Glutamatergic neuron (in vitro differentiated cells): ENCODE data around the gene MYO15B. TPM values are rescaled to one million over a fixed set of nuclear protein-coding genes. Genes with fewer than 3 reads are reported as not detected.

Experiments used
- DNase-seq: peaks from one replicate; pipeline ENCODE4 v3.0.0; 2022
- H3K27ac Mint-ChIP-seq: one replicate; pipeline ENCODE4 v1.8.0; 2020; ENCODE audit warnings: mild to moderate bottlenecking, mixed read lengths, inconsistent platforms; ENCODE audit not compliant: unreplicated experiment
- H3K27me3 Mint-ChIP-seq: one replicate; pipeline ENCODE4 v1.8.0; 2020; ENCODE audit warnings: mild to moderate bottlenecking, moderate library complexity, mixed read lengths, inconsistent platforms; ENCODE audit not compliant: unreplicated experiment
- H3K36me3 Mint-ChIP-seq: one replicate; pipeline ENCODE4 v1.8.0; 2020; ENCODE audit warnings: mild to moderate bottlenecking, mixed read lengths, inconsistent platforms; ENCODE audit not compliant: unreplicated experiment
- H3K4me1 Mint-ChIP-seq: one replicate; pipeline ENCODE4 v1.8.0; 2020; ENCODE audit warnings: mild to moderate bottlenecking, low read depth, mixed read lengths, inconsistent platforms; ENCODE audit not compliant: unreplicated experiment
- H3K4me3 Mint-ChIP-seq: one replicate; pipeline ENCODE4 v1.8.0; 2020; ENCODE audit warnings: mild to moderate bottlenecking, mixed read lengths, inconsistent platforms; ENCODE audit not compliant: unreplicated experiment
- H3K9me3 Mint-ChIP-seq: one replicate; pipeline ENCODE4 v1.8.0; 2020; ENCODE audit warnings: mild to moderate bottlenecking, moderate library complexity, mixed read lengths, inconsistent platforms; ENCODE audit not compliant: unreplicated experiment
- CTCF ChIP-seq: fragments of 200-600 bp; sonication (generic); IDR thresholded peaks from one replicate; pipeline ENCODE4 v1.5.0; 2021; ENCODE audit not compliant: partially characterized antibody, unreplicated experiment
- total RNA-seq: library from RNA; stranded (reverse); fragmentation: NEBNext Ultra II Directional; extraction: Animal tissue kit (Norgen Biotek cat#: 25700); gene quantifications from one replicate; pipeline ENCODE4 v1.2.1, GENCODE V29; 2021; ENCODE audit not compliant: unreplicated experiment

The MYO15B gene
- total RNA-seq, 1 donor from 2014 or later: 82.6 TPM

- TF ChIP-seq CTCF: no peak
- H3K27me3 Mint-ChIP-seq: peaks cover 9% of the 10 kb centered on the region
- H3K9me3 Mint-ChIP-seq: peaks cover 5% of the 10 kb centered on the region
- no peak overlapping the region for H3K27ac Mint-ChIP-seq
- no peak for DNase-seq
- H3K4me1 Mint-ChIP-seq: no peaks in the 10 kb centered on the region
- H3K4me3 Mint-ChIP-seq: no peak overlapping the region
- no peaks in the 10 kb centered on the region for H3K36me3 Mint-ChIP-seq
These were observed 23.4 kb upstream of the MYO15B start for GRCh38 chr17:75564195-75564594.

GRCh38 chr17:75565066-75565465 is 22.5 kb upstream of the MYO15B start:
- no peaks in the 10 kb centered on the region for H3K36me3 Mint-ChIP-seq
- H3K4me1 Mint-ChIP-seq: no peaks in the 10 kb centered on the region

GRCh38 chr17:75565618-75566017 is 22.0 kb upstream of the MYO15B start:
- no peak overlapping the region for H3K27ac Mint-ChIP-seq
- no peaks in the 10 kb centered on the region for H3K4me1 Mint-ChIP-seq
- TF ChIP-seq CTCF: no peak
- H3K27me3 Mint-ChIP-seq: peaks cover 7% of the 10 kb centered on the region
- no peaks in the 10 kb centered on the region for H3K36me3 Mint-ChIP-seq
- DNase-seq: no peak
- H3K9me3 Mint-ChIP-seq: peaks cover 5% of the 10 kb centered on the region
- H3K4me3 Mint-ChIP-seq: no peak overlapping the region

More at GRCh38 chr17:75565066-75565465, 22.5 kb upstream of the MYO15B start:
- no peak for DNase-seq
- Mint-ChIP-seq H3K9me3 (peaks cover 5% of the 10 kb centered on the region), H3K27ac (no peak overlapping the region), H3K27me3 (peaks cover 7% of the 10 kb centered on the region), H3K4me3 (no peak overlapping the region)
- no peak for TF ChIP-seq CTCF

- no peak overlapping the region for H3K27ac Mint-ChIP-seq
- peaks cover 7% of the 10 kb centered on the region for H3K27me3 Mint-ChIP-seq
- H3K36me3 Mint-ChIP-seq: no peaks in the 10 kb centered on the region
- no peak for DNase-seq
- no peak for TF ChIP-seq CTCF
- no peak overlapping the region for H3K4me3 Mint-ChIP-seq
- H3K9me3 Mint-ChIP-seq: peaks cover 5% of the 10 kb centered on the region
- H3K4me1 Mint-ChIP-seq: no peaks in the 10 kb centered on the region
These were observed 21.2 kb upstream of the MYO15B start for GRCh38 chr17:75566416-75566815.

- H3K27ac Mint-ChIP-seq: no peak overlapping the region
- no peak for DNase-seq
- H3K4me1 Mint-ChIP-seq: no peaks in the 10 kb centered on the region
- H3K9me3 Mint-ChIP-seq: peaks cover 5% of the 10 kb centered on the region
- no peak for TF ChIP-seq CTCF
- H3K4me3 Mint-ChIP-seq: no peak overlapping the region
- peaks cover 7% of the 10 kb centered on the region for H3K27me3 Mint-ChIP-seq
- no peaks in the 10 kb centered on the region for H3K36me3 Mint-ChIP-seq
These were observed 20.8 kb upstream of the MYO15B start for GRCh38 chr17:75566834-75567233.
